ENCODE data around the gene COL15A1.

The COL15A1 gene

GRCh38 chr9:99119976-99120655 is 176.4 kb downstream of the COL15A1 start:
- no peak for DNase-seq
